Rectal smooth muscle tissue (tissue), 1 donor: ENCODE results near the gene RPRD1B.

Source experiments
- H3K27ac ChIP-seq: one replicate; pipeline ENCODE4 v1.7.0; 2013; ENCODE audit warnings: low read depth, low read length, inconsistent platforms
- H3K27me3 ChIP-seq: one replicate; pipeline ENCODE4 v1.7.0; 2013; ENCODE audit warnings: low read length; ENCODE audit not compliant: control insufficient read depth, insufficient read depth
- H3K36me3 ChIP-seq: one replicate; pipeline ENCODE4 v1.7.0; 2013; ENCODE audit warnings: low read length; ENCODE audit not compliant: control insufficient read depth, insufficient read depth
- H3K4me1 ChIP-seq: one replicate; pipeline ENCODE4 v1.7.0; 2013; ENCODE audit warnings: low read length; ENCODE audit not compliant: control insufficient read depth, insufficient read depth
- H3K4me3 ChIP-seq: one replicate; pipeline ENCODE4 v1.7.0; 2013; ENCODE audit warnings: low read length
- H3K9ac ChIP-seq: one replicate; pipeline ENCODE4 v1.7.0; 2013; ENCODE audit warnings: low read length

Gene RPRD1B

GRCh38 chr20:38031957-38032356 is 1.6 kb upstream of the RPRD1B start:
- no peaks in the 10 kb centered on the region for H3K27me3 ChIP-seq
- H3K4me1 ChIP-seq, result peaks cover 10% of the 10 kb centered on the region
- H3K4me3 ChIP-seq, result peak overlapping the region; percentile 99
- H3K27ac ChIP-seq, result no peak overlapping the region
- H3K9ac ChIP-seq, result no peak overlapping the region
- H3K36me3 ChIP-seq, result no peaks in the 10 kb centered on the region

GRCh38 chr20:38032585-38033329 is 789 bp upstream of the RPRD1B start:
- Histone ChIP-seq H3K27me3 (no peaks in the 10 kb centered on the region), H3K4me1 (peaks cover 10% of the 10 kb centered on the region), H3K27ac (peak overlapping the region; percentile 97), H3K36me3 (no peaks in the 10 kb centered on the region), H3K9ac (peak overlapping the region; percentile 75), H3K4me3 (peak overlapping the region; percentile 99)

DNA sequence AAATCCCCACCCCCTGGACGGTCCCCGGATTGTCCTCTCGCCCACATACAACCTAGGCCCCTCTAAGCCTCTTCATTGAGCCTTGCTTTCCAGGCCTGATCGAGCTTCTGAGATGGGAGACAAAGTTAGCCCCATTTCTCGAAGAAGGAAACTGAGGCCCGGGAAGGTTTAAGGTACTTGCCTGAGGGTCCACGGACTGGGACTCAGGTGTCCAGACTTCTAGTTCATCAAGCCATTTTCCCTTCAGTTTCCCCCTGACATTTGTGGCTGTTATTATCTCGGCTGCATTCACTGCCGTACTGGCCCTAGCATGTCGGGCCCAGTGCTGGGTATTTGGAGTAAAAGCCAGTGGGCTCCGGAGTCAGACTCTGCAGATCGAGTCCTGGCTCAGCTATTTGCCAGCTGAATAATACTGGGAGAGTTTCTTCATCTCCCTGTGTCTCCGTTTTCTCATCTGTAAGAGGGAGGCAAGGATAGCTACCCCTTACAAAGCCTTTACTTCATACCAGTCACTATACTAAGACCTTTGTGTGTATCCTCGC is 633 bp downstream of the RPRD1B start:
- Histone ChIP-seq H3K27ac (peak overlapping the region; percentile 97), H3K4me3 (peak overlapping the region; percentile 99), H3K4me1 (peaks cover 10% of the 10 kb centered on the region), H3K27me3 (no peaks in the 10 kb centered on the region), H3K9ac (peak overlapping the region; percentile 90), H3K36me3 (no peaks in the 10 kb centered on the region)

DNA sequence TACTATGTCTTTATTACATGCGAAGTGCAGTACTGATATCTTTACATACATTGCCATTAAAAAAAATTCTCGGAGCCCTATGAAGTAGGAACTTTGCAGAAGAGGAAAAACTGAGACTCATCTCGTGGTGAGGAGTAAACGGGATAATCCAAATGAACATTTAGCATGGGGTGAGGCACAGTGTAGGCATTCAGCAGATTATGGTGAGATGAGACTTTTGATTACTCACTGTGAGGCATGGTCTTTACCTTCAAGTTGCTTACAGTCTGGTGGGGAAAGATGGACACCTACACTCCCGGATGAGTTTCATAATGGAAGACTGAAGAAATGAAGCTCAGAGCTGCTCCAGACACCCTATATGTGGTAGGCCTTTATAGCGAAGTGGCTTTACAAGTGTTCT is 1.4 kb downstream of the RPRD1B start:
- H3K4me1 ChIP-seq, result peaks cover 10% of the 10 kb centered on the region
- H3K4me3 ChIP-seq, result peak overlapping the region; percentile 25
- H3K27ac ChIP-seq, result no peak overlapping the region
- H3K36me3 ChIP-seq, result no peaks in the 10 kb centered on the region
- H3K27me3 ChIP-seq, result no peaks in the 10 kb centered on the region
- H3K9ac ChIP-seq, result no peak overlapping the region

DNA sequence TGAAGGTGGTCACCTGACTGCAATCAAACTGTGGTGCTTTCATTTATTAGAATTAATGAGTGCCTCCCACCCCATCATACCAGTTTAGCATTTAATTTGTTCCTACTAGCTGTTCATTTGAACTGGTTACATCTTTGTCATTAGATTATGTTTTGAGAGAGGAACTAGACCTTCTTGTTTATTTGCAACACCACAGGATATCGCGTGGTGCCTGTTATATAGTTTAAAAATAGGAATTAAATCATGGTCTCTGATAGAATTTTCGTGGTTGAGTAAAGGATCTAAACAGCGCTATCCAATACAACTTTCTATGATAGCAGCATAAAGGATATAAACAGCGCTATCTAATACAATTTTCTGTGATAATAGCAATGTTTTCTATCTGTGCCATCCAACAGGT is 2.8 kb downstream of the RPRD1B start:
- Histone ChIP-seq H3K36me3 (no peaks in the 10 kb centered on the region), H3K9ac (no peak overlapping the region), H3K27ac (no peak overlapping the region), H3K4me3 (no peak overlapping the region), H3K27me3 (no peaks in the 10 kb centered on the region), H3K4me1 (peaks cover 10% of the 10 kb centered on the region)

GRCh38 chr20:38040276-38040675 is 6.7 kb downstream of the RPRD1B start:
- no peaks in the 10 kb centered on the region for H3K4me1 ChIP-seq
- H3K27me3 ChIP-seq, result no peaks in the 10 kb centered on the region
- H3K27ac ChIP-seq, result no peak overlapping the region
- no peak overlapping the region for H3K4me3 ChIP-seq
- no peak overlapping the region for H3K9ac ChIP-seq
- peaks cover 8% of the 10 kb centered on the region for H3K36me3 ChIP-seq

DNA sequence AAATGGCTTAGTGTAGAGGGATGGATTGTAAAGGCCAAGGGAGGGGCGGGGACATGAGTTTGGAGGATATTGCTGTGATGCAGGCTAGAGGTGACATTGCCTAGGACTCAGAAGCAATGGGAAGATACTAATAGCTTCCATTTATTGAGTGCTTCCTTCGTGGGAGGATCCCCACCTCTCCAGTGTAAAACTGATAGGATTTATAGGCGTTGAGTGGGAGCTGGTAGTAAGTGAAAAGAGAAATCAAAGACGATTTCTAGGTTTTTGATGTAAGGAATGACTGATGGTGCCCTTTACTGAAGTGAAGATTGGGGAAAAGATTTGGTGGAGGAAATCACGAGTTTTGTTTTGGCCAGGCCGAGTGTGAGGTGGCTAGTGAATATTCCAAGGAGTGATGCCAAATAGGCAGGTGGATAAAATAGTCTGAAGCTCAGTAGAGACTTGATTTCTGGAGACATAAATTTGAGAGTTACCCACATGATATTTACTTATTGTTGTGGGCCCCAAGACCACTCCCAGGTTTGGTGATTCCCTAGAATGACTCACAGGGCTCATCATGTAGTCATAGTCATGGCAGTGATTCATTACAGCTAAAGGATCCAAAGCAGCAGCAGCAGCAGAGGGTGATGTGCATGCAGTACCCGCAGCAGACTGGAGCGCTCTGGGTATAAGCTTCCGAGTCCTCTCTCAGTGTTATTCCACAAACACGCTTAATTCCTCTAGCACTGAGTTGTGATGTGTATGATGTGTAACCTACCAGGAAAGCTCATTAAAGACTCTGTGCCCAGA is 10.2 kb downstream of the RPRD1B start:
- H3K36me3 ChIP-seq, result peaks cover 13% of the 10 kb centered on the region
- no peak overlapping the region for H3K27ac ChIP-seq
- no peak overlapping the region for H3K4me3 ChIP-seq
- H3K9ac ChIP-seq, result no peak overlapping the region
- no peaks in the 10 kb centered on the region for H3K4me1 ChIP-seq
- no peaks in the 10 kb centered on the region for H3K27me3 ChIP-seq

DNA sequence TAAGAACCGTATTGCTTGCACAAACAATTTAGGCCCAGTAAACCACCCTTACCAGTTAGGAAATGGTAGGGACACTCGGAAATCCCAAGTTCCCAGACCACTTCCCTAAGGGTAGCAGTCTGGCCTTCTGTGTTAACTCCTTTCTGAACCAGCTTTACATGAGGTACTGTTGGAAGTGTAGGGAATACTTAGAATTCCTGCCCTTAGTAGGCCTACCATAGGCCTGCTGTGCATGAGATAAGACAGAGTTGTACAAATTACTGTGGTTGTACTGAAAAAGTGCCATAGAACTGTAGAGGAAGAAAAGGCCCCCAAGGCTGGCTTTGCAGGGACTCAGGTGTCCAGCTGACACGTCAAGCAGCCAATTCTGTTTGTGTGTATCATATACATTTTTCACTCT is 11.1 kb downstream of the RPRD1B start:
- Histone ChIP-seq H3K27me3 (no peaks in the 10 kb centered on the region), H3K9ac (no peak overlapping the region), H3K4me1 (peaks cover 1% of the 10 kb centered on the region), H3K4me3 (no peak overlapping the region), H3K36me3 (peaks cover 16% of the 10 kb centered on the region), H3K27ac (no peak overlapping the region)

GRCh38 chr20:38046572-38046971 is 13.0 kb downstream of the RPRD1B start:
- Histone ChIP-seq H3K27ac (no peak overlapping the region), H3K36me3 (peaks cover 21% of the 10 kb centered on the region), H3K4me1 (peaks cover 5% of the 10 kb centered on the region), H3K9ac (no peak overlapping the region), H3K27me3 (no peaks in the 10 kb centered on the region), H3K4me3 (no peak overlapping the region)

DNA sequence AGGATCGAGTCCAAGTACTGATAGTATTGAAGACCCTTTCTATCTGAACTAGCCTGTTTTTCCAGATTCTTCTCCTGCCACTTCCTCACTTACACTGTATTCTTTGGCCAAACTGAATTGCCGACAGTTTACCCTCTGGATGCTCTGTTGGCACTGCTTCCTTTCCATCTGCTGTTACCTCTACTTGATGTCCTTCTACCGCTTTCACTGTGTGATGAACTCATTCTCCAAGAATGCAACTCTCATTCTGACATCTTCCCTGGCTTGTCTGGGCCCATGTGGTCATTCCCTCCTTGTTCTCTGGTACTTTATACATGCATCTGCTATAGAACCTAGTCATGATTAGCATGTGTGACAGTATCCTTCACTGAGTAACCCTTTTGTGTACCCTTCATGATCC is 16.3 kb downstream of the RPRD1B start:
- Histone ChIP-seq H3K27ac (no peak overlapping the region), H3K9ac (no peak overlapping the region), H3K4me3 (no peak overlapping the region), H3K4me1 (peaks cover 5% of the 10 kb centered on the region), H3K27me3 (no peaks in the 10 kb centered on the region), H3K36me3 (peaks cover 17% of the 10 kb centered on the region)

GRCh38 chr20:38050686-38051085 is 17.1 kb downstream of the RPRD1B start:
- Histone ChIP-seq H3K27ac (no peak overlapping the region), H3K4me3 (no peak overlapping the region), H3K4me1 (peaks cover 5% of the 10 kb centered on the region), H3K9ac (no peak overlapping the region), H3K27me3 (no peaks in the 10 kb centered on the region), H3K36me3 (peaks cover 16% of the 10 kb centered on the region)

GRCh38 chr20:38052870-38053269 is 19.3 kb downstream of the RPRD1B start:
- Histone ChIP-seq H3K27ac (no peak overlapping the region), H3K27me3 (no peaks in the 10 kb centered on the region), H3K4me1 (peaks cover 5% of the 10 kb centered on the region), H3K9ac (no peak overlapping the region), H3K36me3 (peaks cover 11% of the 10 kb centered on the region), H3K4me3 (no peak overlapping the region)
